NCI-H526 treated with DMSO at 0.1 percent for 48 hours (cell line): ENCODE results near the gene ABCA3.

Experiments used
- DNase-seq: peaks from one replicate; lab custom pipeline; 2025; lab: John Stamatoyannopoulos, UW

Gene ABCA3

GRCh38 chr16:2350500-2350899, 10.0 kb upstream of the ABCA3 start:
- DNase-seq, result no peak

- DNase-seq, result no peak
These were observed 2.7 kb upstream of the ABCA3 start for GRCh38 chr16:2343211-2343610.

GRCh38 chr16:2341456-2342447, 1.2 kb upstream of the ABCA3 start:
- DNase-seq, result no peak

GRCh38 chr16:2339521-2340484, 725 bp downstream of the ABCA3 start:
- no peak for DNase-seq

GRCh38 chr16:2337431-2338296, 2.9 kb downstream of the ABCA3 start:
- DNase-seq, result no peak

GRCh38 chr16:2335286-2335895, 5.1 kb downstream of the ABCA3 start:
- no peak for DNase-seq

- DNase-seq, result no peak
These were observed 6.7 kb downstream of the ABCA3 start for GRCh38 chr16:2333772-2334379.

GRCh38 chr16:2333231-2333630, 7.3 kb downstream of the ABCA3 start:
- DNase-seq, result no peak

GRCh38 chr16:2331931-2332267, 8.6 kb downstream of the ABCA3 start:
- DNase-seq, result no peak

- no peak for DNase-seq
These were observed 9.2 kb downstream of the ABCA3 start for GRCh38 chr16:2331199-2331930.

GRCh38 chr16:2329532-2329931, 11.0 kb downstream of the ABCA3 start:
- DNase-seq, result no peak

GRCh38 chr16:2328428-2328827, 12.1 kb downstream of the ABCA3 start:
- DNase-seq, result no peak

- no peak for DNase-seq
These were observed 14.3 kb downstream of the ABCA3 start for GRCh38 chr16:2326191-2326590.

GRCh38 chr16:2325791-2326190, 14.7 kb downstream of the ABCA3 start:
- no peak for DNase-seq

- no peak for DNase-seq
These were observed 15.3 kb downstream of the ABCA3 start for GRCh38 chr16:2325181-2325580.

- DNase-seq, result no peak
These were observed 16.1 kb downstream of the ABCA3 start for GRCh38 chr16:2324296-2324859.

- DNase-seq, result no peak
These were observed 16.8 kb downstream of the ABCA3 start for GRCh38 chr16:2323701-2324100.

GRCh38 chr16:2319606-2320005, 20.9 kb downstream of the ABCA3 start:
- DNase-seq, result no peak

GRCh38 chr16:2317231-2318020, 23.1 kb downstream of the ABCA3 start:
- no peak for DNase-seq
